Esophagus squamous epithelium (tissue), 5 donors: Measurements from ENCODE around the gene DCP2. TPM values are rescaled to one million over a fixed set of nuclear protein-coding genes. Genes with fewer than 3 reads are reported as not detected.

ENCODE experiments used
- DNase-seq: peaks from one replicate; lab custom pipeline; 2025; lab: John Stamatoyannopoulos, UW
- H3K27ac ChIP-seq, 4 donors: fragments of 200-600 bp; sonication (generic); one replicate each; pipeline ENCODE4 v1.5.1; 2016 to 2019; ENCODE audit warnings: mild to moderate bottlenecking in 1 of 4
- H3K27me3 ChIP-seq, 4 donors: fragments of 200-600 bp; sonication (generic); 1 replicate in 3 of 4; 2 replicates in 1 of 4; pipeline versions ENCODE4 v1.5.1 to v1.6.0; 2017 to 2021; ENCODE audit warnings: antibody characterized with exemption in 1 of 4
- H3K36me3 ChIP-seq, 3 donors: fragments of 200-600 bp; sonication (generic); one replicate each; pipeline ENCODE4 v1.5.1; 2016 to 2019
- H3K4me1 ChIP-seq, 3 donors: fragments of 200-600 bp; sonication (generic); one replicate each; pipeline ENCODE4 v1.5.1; 2017 to 2019
- H3K4me3 ChIP-seq, 4 donors: fragments of 200-600 bp; sonication (generic); 1 replicate in 3 of 4; 2 replicates in 1 of 4; pipeline ENCODE4 v1.5.1; 2016 to 2019; ENCODE audit warnings: mild to moderate bottlenecking in 2 of 4, moderate library complexity in 1 of 4
- H3K9me3 ChIP-seq, 3 donors: fragments of 200-600 bp; sonication (generic); one replicate each; pipeline ENCODE4 v1.5.1; 2016 to 2019
- CTCF ChIP-seq, 6 experiments: fragments of 450-650 bp in 4 of 6; fragments of 200-600 bp in 2 of 6; sonication (generic) in 2 of 6; IDR thresholded peaks; one replicate each; pipeline ENCODE4 v1.5.1; 2016 to 2019; ENCODE audit warnings: antibody characterized with exemption in 6 of 6, mild to moderate bottlenecking in 4 of 6, moderate library complexity in 4 of 6
- POLR2A ChIP-seq, 4 donors: fragments of 450-650 bp; IDR thresholded peaks; one replicate each; pipeline ENCODE4 v1.6.1; 2017; ENCODE audit warnings: antibody characterized with exemption in 4 of 4, mild to moderate bottlenecking in 4 of 4, moderate library complexity in 3 of 4
- WGBS, 2 donors: methylation state at CpG; one replicate each; pipeline ENCODE4 v1.1.5; 2018; 5-methylcytosine and 5-hydroxymethylcytosine counted together
- intact Hi-C: fragments of 100-400 bp; cut with DNase I; formaldehyde crosslinking; loops from one replicate; pipeline ENCODE4 v1.15.0; 2022
- total RNA-seq, 4 donors: library from RNA; depleted of rRNA; stranded (reverse); fragments of >200 nt; gene quantifications; one replicate each; pipeline ENCODE4 v1.1.0, GENCODE V29; 2016
- donor health status: DM: yes; HTN: yes; CAD: no.

The DCP2 gene
- total RNA-seq, 4 donors from 2014 or later: 9.0 to 24.9 (median 17.4) TPM

- Histone ChIP-seq H3K27me3 (peaks cover 0 to 9% (median 0%) of the 10 kb centered on the region in 4 donors), H3K36me3 (no peaks in the 10 kb centered on the region), H3K4me1 (no peaks in the 10 kb centered on the region), H3K27ac (no peak overlapping the region), H3K4me3 (no peak overlapping the region), H3K9me3 (no peaks in the 10 kb centered on the region)
- no peak for DNase-seq
- intact Hi-C loops: no loop called here
- TF ChIP-seq POLR2A (IDR thresholded peaks at IDR 0.05) (no peak), CTCF (IDR thresholded peaks at IDR 0.05) (no peak)
- 88 to 92% methylated on average over 1 of the region's 1 CpG for WGBS, 2 donors
Measured at GRCh38 chr5:112948458-112948857, 28.1 kb upstream of the DCP2 start.

- 83 to 85% methylated on average over 10 to 12 of the region's 12 CpGs for WGBS, 2 donors
Measured at GRCh38 chr5:112951124-112951702, 25.4 kb upstream of the DCP2 start.

GRCh38 chr5:112956606-112957005 is 20.0 kb upstream of the DCP2 start:
- Histone ChIP-seq H3K9me3 (no peaks in the 10 kb centered on the region), H3K27ac (no peak overlapping the region), H3K4me1 (peaks cover 4 to 31% (median 20%) of the 10 kb centered on the region in 3 donors), H3K36me3 (no peaks in the 10 kb centered on the region), H3K4me3 (no peak overlapping the region), H3K27me3 (no peaks in the 10 kb centered on the region)
- intact Hi-C loops: no loop called here
- TF ChIP-seq CTCF (IDR thresholded peaks at IDR 0.05) (no peak), POLR2A (IDR thresholded peaks at IDR 0.05) (no peak)
- WGBS, 2 donors: 52 to 69% methylated on average over 3 of the region's 3 CpGs
- DNase-seq: no peak

More at GRCh38 chr5:112951124-112951702, 25.4 kb upstream of the DCP2 start:
- H3K36me3 ChIP-seq: no peaks in the 10 kb centered on the region
- no peak for DNase-seq
- H3K9me3 ChIP-seq: no peaks in the 10 kb centered on the region
- no peak for TF ChIP-seq CTCF (IDR thresholded peaks at IDR 0.05)
- no peak for TF ChIP-seq POLR2A (IDR thresholded peaks at IDR 0.05)
- peaks cover 0 to 9% (median 0%) of the 10 kb centered on the region in 4 donors for H3K27me3 ChIP-seq
- no peak overlapping the region for H3K27ac ChIP-seq
- H3K4me3 ChIP-seq: no peak overlapping the region
- H3K4me1 ChIP-seq: no peaks in the 10 kb centered on the region
- intact Hi-C loops: no loop called here

GRCh38 chr5:112957036-112957808 is 19.4 kb upstream of the DCP2 start:
- DNase-seq: no peak
- Histone ChIP-seq H3K4me3 (no peak overlapping the region), H3K27ac (no peak overlapping the region), H3K36me3 (no peaks in the 10 kb centered on the region), H3K27me3 (no peaks in the 10 kb centered on the region), H3K4me1 (peaks cover 4 to 31% (median 20%) of the 10 kb centered on the region in 3 donors), H3K9me3 (no peaks in the 10 kb centered on the region)
- 47 to 65% methylated on average over 2 of the region's 2 CpGs for WGBS, 2 donors
- TF ChIP-seq POLR2A (IDR thresholded peaks at IDR 0.05): no peak
- no peak for TF ChIP-seq CTCF (IDR thresholded peaks at IDR 0.05)
- intact Hi-C loops: no loop called here
